GM18907 (cell line): ENCODE data around the gene HDGFL3.
"Not testable (repeated sequence)": the region's sequence is repeated elsewhere in the genome, so short reads cannot be mapped to it uniquely, and the experiment has no call there.

ENCODE experiments used
- ATAC-seq: cut with Tn5 transposase; IDR thresholded peaks from one replicate; pipeline ENCODE4 v1.9.1; 2021; ENCODE audit warnings: mild to moderate bottlenecking, moderate library complexity; ENCODE audit not compliant: unreplicated experiment

HDGFL3 gene

GRCh38 chr15:83207660-83208366, at the start of gene HDGFL3:
Gene HDGFL3, minus strand, starts transcription at chr15:83207823. Its CDS starts 409 bp downstream, at chr15:83207414.
- ATAC-seq: peak; percentile 41

- ATAC-seq: no peak
These were observed 43.2 kb upstream of the HDGFL3 start for GRCh38 chr15:83250781-83251180.

- no peak for ATAC-seq
These were observed 41.4 kb upstream of the HDGFL3 start for GRCh38 chr15:83249030-83249343.

GRCh38 chr15:83248151-83249029, 40.8 kb upstream of the HDGFL3 start:
- ATAC-seq: peak; percentile 56

- ATAC-seq: no peak
These were observed 36.0 kb upstream of the HDGFL3 start for GRCh38 chr15:83243634-83244033.

- no peak for ATAC-seq
These were observed 22.6 kb upstream of the HDGFL3 start for GRCh38 chr15:83230242-83230641.

- no peak for ATAC-seq
These were observed 17.8 kb upstream of the HDGFL3 start for GRCh38 chr15:83225449-83225848.

GRCh38 chr15:83221781-83222180, 14.2 kb upstream of the HDGFL3 start:
- not testable (repeated sequence) for ATAC-seq

GRCh38 chr15:83219026-83219425, 11.4 kb upstream of the HDGFL3 start:
- no peak for ATAC-seq

GRCh38 chr15:83215306-83215705, 7.7 kb upstream of the HDGFL3 start:
- ATAC-seq: no peak

- ATAC-seq: no peak
These were observed 3.0 kb upstream of the HDGFL3 start for GRCh38 chr15:83210619-83211018.

- ATAC-seq: no peak
These were observed 1.7 kb upstream of the HDGFL3 start for GRCh38 chr15:83209333-83209732.

- no peak for ATAC-seq
These were observed 691 bp upstream of the HDGFL3 start for GRCh38 chr15:83208367-83208661.

GRCh38 chr15:83207009-83207659, 489 bp downstream of the HDGFL3 start:
- peak; percentile 32 for ATAC-seq

- no peak for ATAC-seq
These were observed 1.1 kb downstream of the HDGFL3 start for GRCh38 chr15:83206526-83207008.

GRCh38 chr15:83205725-83206324, 1.8 kb downstream of the HDGFL3 start:
- no peak for ATAC-seq

GRCh38 chr15:83204697-83205096, 2.9 kb downstream of the HDGFL3 start:
- no peak for ATAC-seq

GRCh38 chr15:83203543-83203942, 4.1 kb downstream of the HDGFL3 start:
- no peak for ATAC-seq

GRCh38 chr15:83200589-83200988, 7.0 kb downstream of the HDGFL3 start:
- ATAC-seq: no peak

GRCh38 chr15:83200162-83200561, 7.5 kb downstream of the HDGFL3 start:
- ATAC-seq: no peak

- peak; percentile 90 for ATAC-seq
These were observed 8.3 kb downstream of the HDGFL3 start for GRCh38 chr15:83199288-83199687.
